Loucy (cell line): ENCODE results near the gene SLC30A7.

Experiments used
- H2AFZ ChIP-seq: fragments of 200-600 bp; sonication (generic); 2 replicates; pipeline ENCODE4 v1.6.0; 2016; ENCODE audit warnings: antibody characterized with exemption, mild to moderate bottlenecking, low read length, moderate library complexity
- H3F3A ChIP-seq: fragments of 200-600 bp; 2 replicates; pipeline ENCODE4 v1.6.0; 2016; ENCODE audit warnings: antibody characterized with exemption, low read depth, mild to moderate bottlenecking
- H3K27me3 ChIP-seq: fragments of 200-600 bp; sonication (generic); 2 replicates; pipeline ENCODE4 v1.6.1; 2014; ENCODE audit warnings: low read length, mild to moderate bottlenecking; ENCODE audit not compliant: insufficient read depth, poor library complexity, severe bottlenecking
- H3K36me3 ChIP-seq: fragments of 200-600 bp; sonication (generic); 2 replicates; pipeline ENCODE4 v1.6.1; 2016; ENCODE audit warnings: low read length; ENCODE audit not compliant: insufficient read depth
- H3K4me1 ChIP-seq: fragments of 200-600 bp; sonication (generic); 2 replicates; pipeline ENCODE4 v1.5.1; 2014; ENCODE audit warnings: low read length, mild to moderate bottlenecking; ENCODE audit not compliant: insufficient read depth, poor library complexity, severe bottlenecking
- H3K4me2 ChIP-seq: fragments of 200-600 bp; sonication (generic); 2 replicates; pipeline ENCODE4 v1.6.0; 2014; ENCODE audit warnings: antibody characterized with exemption, low read length, low read depth, mild to moderate bottlenecking; ENCODE audit not compliant: poor library complexity, severe bottlenecking
- H3K4me3 ChIP-seq: fragments of 200-600 bp; sonication (generic); 2 replicates; pipeline ENCODE4 v1.5.1; 2014; ENCODE audit warnings: low read length, mild to moderate bottlenecking, mixed read lengths; ENCODE audit not compliant: poor library complexity, severe bottlenecking
- H3K79me2 ChIP-seq: fragments of 200-600 bp; sonication (generic); 2 replicates; pipeline ENCODE4 v1.6.1; 2014; ENCODE audit warnings: low read length; ENCODE audit not compliant: insufficient read depth
- H3K9ac ChIP-seq: fragments of 200-600 bp; sonication (generic); 2 replicates; pipeline ENCODE4 v1.6.0; 2014; ENCODE audit warnings: mild to moderate bottlenecking, low read depth, low read length, moderate library complexity; ENCODE audit not compliant: poor library complexity, severe bottlenecking
- H3K9me2 ChIP-seq: fragments of 200-600 bp; sonication (generic); replicated peaks from 2 replicates; pipeline ENCODE4 v1.6.1; 2016; ENCODE audit warnings: low read depth, low read length, mixed read lengths
- H3K9me3 ChIP-seq: fragments of 200-600 bp; sonication (generic); 2 replicates; pipeline ENCODE4 v1.6.1; 2014; ENCODE audit warnings: mild to moderate bottlenecking, antibody characterized with exemption, low read length, low read depth; ENCODE audit not compliant: insufficient read depth
- H4K20me1 ChIP-seq: fragments of 200-600 bp; sonication (generic); 2 replicates; pipeline ENCODE4 v1.6.0; 2014; ENCODE audit warnings: antibody characterized with exemption, low read length, mild to moderate bottlenecking; ENCODE audit not compliant: insufficient read depth, poor library complexity, severe bottlenecking
- CTCF ChIP-seq: fragments of 200-600 bp; sonication (generic); conservative IDR thresholded peaks from 2 replicates; pipeline ENCODE4 v1.5.1; 2014; ENCODE audit warnings: mild to moderate bottlenecking, antibody characterized with exemption, low read length
- EZH2phosphoT487 ChIP-seq: fragments of 200-600 bp; IDR thresholded peaks from 2 replicates; pipeline ENCODE4 v1.6.1; 2018; ENCODE audit warnings: antibody characterized with exemption, mild to moderate bottlenecking, moderate library complexity, borderline replicate concordance

The SLC30A7 gene

GRCh38 chr1:100989306-100990077 lies 93.6 kb downstream of the SLC30A7 start:
- Histone ChIP-seq H3K9ac (no peak overlapping the region), H3K4me2 (no peak overlapping the region), H3K9me2 (no peaks in the 10 kb centered on the region), H3K9me3 (no peaks in the 10 kb centered on the region), H3K27me3 (no peaks in the 10 kb centered on the region), H3K4me3 (no peak overlapping the region), H3K36me3 (peaks cover 18% of the 10 kb centered on the region; the same call in 1 of the 2 replicates), H3K4me1 (no peaks in the 10 kb centered on the region), H3F3A (no peaks in the 10 kb centered on the region), H2AFZ (no peak overlapping the region), H3K79me2 (no peaks in the 10 kb centered on the region), H4K20me1 (no peaks in the 10 kb centered on the region)
- no peak for TF ChIP-seq EZH2phosphoT487
- no peak for TF ChIP-seq CTCF

DNA sequence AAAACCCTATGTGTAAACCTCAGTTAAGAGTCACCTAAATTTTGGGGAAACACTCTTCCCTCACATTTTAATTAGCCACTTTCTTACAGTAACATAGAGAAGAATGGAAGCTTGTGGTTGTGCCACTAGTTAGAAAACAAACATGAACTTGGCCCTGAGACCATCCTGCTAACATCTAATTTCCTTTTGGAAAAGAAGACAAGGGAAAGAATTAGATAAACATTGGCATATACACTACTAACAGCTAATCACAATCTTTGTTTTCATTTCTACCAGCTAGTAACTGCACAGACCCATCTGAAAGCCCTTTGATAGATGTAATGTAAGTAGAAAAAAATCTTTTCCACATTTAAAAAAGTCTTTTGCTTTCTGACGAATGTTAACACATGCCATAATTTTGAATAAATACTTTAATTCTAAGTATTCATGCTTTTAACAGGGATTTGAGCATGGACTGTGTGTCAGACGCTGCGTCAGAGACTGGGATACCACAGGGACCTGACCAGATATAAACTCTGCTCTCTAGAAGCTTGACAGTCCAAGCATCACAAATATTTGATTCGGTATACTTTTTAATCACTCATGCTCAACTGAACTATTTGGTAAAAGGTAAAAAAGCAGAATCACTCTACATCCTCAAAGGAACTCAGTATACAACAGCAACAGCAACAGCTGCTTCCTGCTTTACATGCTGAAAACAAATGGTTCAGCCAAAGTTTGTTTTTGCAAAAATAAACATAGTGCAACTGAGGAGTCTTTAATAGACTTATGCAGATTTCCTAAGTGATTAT lies 99.5 kb downstream of the SLC30A7 start:
- H2AFZ ChIP-seq = no peak overlapping the region
- H4K20me1 ChIP-seq = no peaks in the 10 kb centered on the region
- no peaks in the 10 kb centered on the region for H3K79me2 ChIP-seq
- H3F3A ChIP-seq = no peaks in the 10 kb centered on the region
- no peak overlapping the region for H3K4me3 ChIP-seq
- no peak overlapping the region for H3K4me2 ChIP-seq
- no peaks in the 10 kb centered on the region for H3K9me3 ChIP-seq
- no peaks in the 10 kb centered on the region for H3K9me2 ChIP-seq
- H3K9ac ChIP-seq = no peak overlapping the region
- TF ChIP-seq CTCF = no peak
- TF ChIP-seq EZH2phosphoT487 = no peak
- H3K4me1 ChIP-seq = peaks cover 7% of the 10 kb centered on the region
- peaks cover 8% of the 10 kb centered on the region; the same call in 1 of the 2 replicates for H3K36me3 ChIP-seq
- no peaks in the 10 kb centered on the region for H3K27me3 ChIP-seq

DNA sequence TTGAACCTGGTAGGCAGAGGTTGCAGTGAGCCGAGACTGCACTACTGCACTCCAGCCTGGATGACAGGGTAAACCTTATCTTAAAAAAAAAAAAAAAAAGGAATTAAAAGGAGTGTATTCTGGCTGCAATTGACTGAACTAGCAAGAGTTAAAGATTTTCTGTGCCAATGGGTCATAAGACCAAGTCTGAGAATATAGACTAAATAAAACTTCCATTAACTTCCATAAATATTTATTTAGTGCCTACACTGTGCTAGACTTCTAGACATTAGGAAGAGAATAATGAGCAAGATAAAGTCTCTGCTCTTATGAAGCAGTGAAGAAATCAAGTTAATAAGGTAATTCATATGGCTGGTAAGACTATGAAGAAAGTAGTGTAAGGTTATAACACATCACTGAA lies 102.5 kb downstream of the SLC30A7 start:
- no peak for TF ChIP-seq CTCF
- no peak for TF ChIP-seq EZH2phosphoT487
- H3F3A ChIP-seq = no peaks in the 10 kb centered on the region
- no peaks in the 10 kb centered on the region for H3K79me2 ChIP-seq
- no peaks in the 10 kb centered on the region for H3K9me3 ChIP-seq
- no peak overlapping the region for H3K9ac ChIP-seq
- H3K4me1 ChIP-seq = peaks cover 20% of the 10 kb centered on the region
- H3K9me2 ChIP-seq = no peaks in the 10 kb centered on the region
- H3K27me3 ChIP-seq = no peaks in the 10 kb centered on the region
- H2AFZ ChIP-seq = no peak overlapping the region
- H3K4me2 ChIP-seq = no peak overlapping the region
- no peaks in the 10 kb centered on the region for H4K20me1 ChIP-seq
- no peaks in the 10 kb centered on the region for H3K36me3 ChIP-seq
- no peak overlapping the region for H3K4me3 ChIP-seq
